Suprapubic skin (tissue), 4 donors: Measurements from ENCODE around the gene B3GLCT. TPM values are rescaled to one million over a fixed set of nuclear protein-coding genes. Genes with fewer than 3 reads are reported as not detected.

Source experiments
- DNase-seq, 2 donors: peaks; one replicate each; pipeline ENCODE4 v3.0.0-alpha.2; 2019; ENCODE audit warnings: low spot score in 2 of 2
- H3K27ac ChIP-seq: fragments of 200-600 bp; sonication (generic); one replicate; pipeline ENCODE4 v1.5.1; 2019
- H3K27me3 ChIP-seq: fragments of 200-600 bp; sonication (generic); one replicate; pipeline ENCODE4 v1.5.1; 2019
- H3K36me3 ChIP-seq: fragments of 200-600 bp; sonication (generic); one replicate; pipeline ENCODE4 v1.5.1; 2019
- H3K4me1 ChIP-seq: fragments of 200-600 bp; sonication (generic); one replicate; pipeline ENCODE4 v1.5.1; 2019
- H3K4me3 ChIP-seq: fragments of 200-600 bp; sonication (generic); one replicate; pipeline ENCODE4 v1.5.1; 2019; ENCODE audit warnings: mild to moderate bottlenecking
- H3K9me3 ChIP-seq: fragments of 200-600 bp; sonication (generic); one replicate; pipeline ENCODE4 v1.5.1; 2019
- CTCF ChIP-seq, 2 donors: fragments of 200-600 bp in 1 of 2; fragments of 450-650 bp in 1 of 2; sonication (generic) in 1 of 2; IDR thresholded peaks; one replicate each; pipeline ENCODE4 v1.5.1; 2016 to 2019; ENCODE audit warnings: antibody characterized with exemption in 2 of 2, mild to moderate bottlenecking in 1 of 2, moderate library complexity in 1 of 2
- EP300 ChIP-seq: sonication (generic); formaldehyde crosslinking; IDR thresholded peaks from one replicate; pipeline ENCODE4 v1.6.1; 2017; ENCODE audit warnings: antibody characterized with exemption
- POLR2A ChIP-seq, 2 donors: fragments of 450-650 bp; IDR thresholded peaks; one replicate each; pipeline ENCODE4 v1.6.1; 2017; ENCODE audit warnings: antibody characterized with exemption in 2 of 2, mild to moderate bottlenecking in 2 of 2, moderate library complexity in 2 of 2
- POLR2AphosphoS5 ChIP-seq, 3 donors: sonication (generic); formaldehyde crosslinking; IDR thresholded peaks; one replicate each; pipeline ENCODE4 v1.6.1; 2017; ENCODE audit warnings: antibody characterized with exemption in 3 of 3
- WGBS: methylation state at CpG from one replicate; pipeline ENCODE4 v1.1.5; 2018; 5-methylcytosine and 5-hydroxymethylcytosine counted together
- total RNA-seq, 4 donors: library from RNA; depleted of rRNA; stranded (reverse); fragments of >200 nt; gene quantifications; one replicate each; pipeline ENCODE4 v1.1.0, GENCODE V29; 2016

The B3GLCT gene
- total RNA-seq, result 1 to 10 TPM; 3.0 to 6.5 (median 6.0) TPM

- TF ChIP-seq POLR2A (IDR thresholded peaks at IDR 0.05), result peak in 1 of 2 donors; percentile 31
- TF ChIP-seq EP300, result no peak
- TF ChIP-seq CTCF (IDR thresholded peaks at IDR 0.05), result peak; percentile 87 to 97
- H3K9me3 ChIP-seq, result no peaks in the 10 kb centered on the region
- 0% methylated on average over 29 of the region's 126 CpGs for WGBS
- peak within 1 kb of the TSS; percentile 73 for H3K4me3 ChIP-seq
- H3K27ac ChIP-seq, result peak within 1 kb of the TSS; percentile 97
- H3K4me1 ChIP-seq, result peaks cover 36% of the 10 kb centered on the region
- DNase-seq, result peak in 1 of 2 donors; percentile 77
- no peaks in the 10 kb centered on the region for H3K36me3 ChIP-seq
- H3K27me3 ChIP-seq, result no peaks in the 10 kb centered on the region
Measured at GRCh38 chr13:31199849-31200636, at the start of gene B3GLCT. B3GLCT (plus strand) TSS chr13:31199975; CDS start chr13:31200085, 110 bp downstream.

DNA sequence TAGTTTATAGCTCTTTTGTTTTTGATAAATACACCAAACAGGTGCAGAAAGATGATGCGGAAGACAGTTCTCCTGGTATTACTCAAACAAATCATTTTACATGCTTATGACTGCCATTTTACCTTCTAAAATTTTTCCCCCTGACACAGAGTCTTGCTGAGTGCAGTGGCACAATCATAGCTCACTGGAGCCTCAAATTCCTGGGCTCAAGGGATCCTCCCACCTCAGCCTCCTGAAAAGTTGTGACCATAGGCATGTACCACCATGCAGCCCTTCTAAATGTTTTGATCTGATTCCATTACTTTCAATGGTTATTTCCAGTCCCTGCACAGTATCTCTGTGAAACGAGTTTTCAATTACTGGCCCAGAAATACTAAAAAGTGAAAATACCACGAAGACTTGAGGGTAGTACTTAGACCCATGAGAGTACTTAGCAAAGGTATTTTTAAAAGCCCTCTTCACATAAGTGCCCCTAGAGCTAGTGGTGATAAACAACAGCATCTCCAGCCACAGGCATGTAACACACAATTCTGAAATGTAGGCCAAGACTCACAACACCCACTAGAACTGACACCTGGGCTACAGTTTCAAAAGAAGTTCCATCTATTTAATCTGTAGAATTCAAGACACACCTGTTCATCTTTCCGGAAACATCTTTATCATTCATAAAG, 49.3 kb upstream of the B3GLCT start:
- Histone ChIP-seq H3K9me3 (no peaks in the 10 kb centered on the region), H3K4me1 (no peaks in the 10 kb centered on the region), H3K27ac (no peak overlapping the region), H3K4me3 (no peak overlapping the region), H3K27me3 (no peaks in the 10 kb centered on the region), H3K36me3 (peaks cover 83% of the 10 kb centered on the region)
- WGBS, result 94% methylated on average over 4 of the region's 4 CpGs
- DNase-seq, result no peak
- TF ChIP-seq POLR2AphosphoS5 (IDR thresholded peaks at IDR 0.05), result no peak
- TF ChIP-seq EP300, result no peak
- no peak for TF ChIP-seq POLR2A (IDR thresholded peaks at IDR 0.05)
- no peak for TF ChIP-seq CTCF (IDR thresholded peaks at IDR 0.05)

DNA sequence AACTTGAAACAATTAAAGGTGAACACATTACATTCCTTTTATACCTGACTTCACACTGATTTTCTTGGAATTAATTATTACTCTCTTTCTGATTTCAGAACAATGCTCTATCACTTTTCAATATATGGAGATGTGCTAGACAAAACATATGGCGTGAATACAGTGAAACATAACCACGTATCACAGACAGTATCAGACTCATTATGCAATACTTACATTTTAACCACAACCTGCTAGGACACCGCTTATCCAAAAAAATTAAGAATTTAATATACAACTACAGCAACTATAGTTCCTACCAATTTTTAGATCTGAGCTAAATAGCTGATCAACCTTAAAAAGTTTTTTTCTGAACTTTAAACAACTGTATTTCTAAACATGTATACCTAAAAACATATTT, 47.9 kb upstream of the B3GLCT start:
- Histone ChIP-seq H3K4me3 (no peak overlapping the region), H3K9me3 (no peaks in the 10 kb centered on the region), H3K27ac (no peak overlapping the region), H3K4me1 (no peaks in the 10 kb centered on the region), H3K27me3 (no peaks in the 10 kb centered on the region), H3K36me3 (peaks cover 79% of the 10 kb centered on the region)
- WGBS, result 94% methylated on average over 3 of the region's 3 CpGs
- no peak for DNase-seq
- TF ChIP-seq EP300 (no peak), POLR2AphosphoS5 (IDR thresholded peaks at IDR 0.05) (no peak), CTCF (IDR thresholded peaks at IDR 0.05) (no peak), POLR2A (IDR thresholded peaks at IDR 0.05) (no peak)

- WGBS, result 89% methylated on average over 2 of the region's 2 CpGs
- no peak overlapping the region for H3K4me3 ChIP-seq
- no peaks in the 10 kb centered on the region for H3K9me3 ChIP-seq
- no peak for DNase-seq
- H3K36me3 ChIP-seq, result peaks cover 59% of the 10 kb centered on the region
- H3K27ac ChIP-seq, result no peak overlapping the region
- H3K4me1 ChIP-seq, result peaks cover 5% of the 10 kb centered on the region
- TF ChIP-seq POLR2AphosphoS5 (IDR thresholded peaks at IDR 0.05) (no peak), CTCF (IDR thresholded peaks at IDR 0.05) (no peak), POLR2A (IDR thresholded peaks at IDR 0.05) (no peak), EP300 (no peak)
- no peaks in the 10 kb centered on the region for H3K27me3 ChIP-seq
Measured at GRCh38 chr13:31154939-31155338, 44.8 kb upstream of the B3GLCT start.

GRCh38 chr13:31159306-31159705, 40.5 kb upstream of the B3GLCT start:
- no peak overlapping the region for H3K4me3 ChIP-seq
- WGBS, result 84% methylated on average over 4 of the region's 4 CpGs
- H3K27ac ChIP-seq, result no peak overlapping the region
- H3K9me3 ChIP-seq, result no peaks in the 10 kb centered on the region
- peaks cover 20% of the 10 kb centered on the region for H3K4me1 ChIP-seq
- H3K27me3 ChIP-seq, result no peaks in the 10 kb centered on the region
- H3K36me3 ChIP-seq, result peaks cover 24% of the 10 kb centered on the region
- TF ChIP-seq EP300, result no peak
- TF ChIP-seq CTCF (IDR thresholded peaks at IDR 0.05), result no peak
- TF ChIP-seq POLR2A (IDR thresholded peaks at IDR 0.05), result no peak
- TF ChIP-seq POLR2AphosphoS5 (IDR thresholded peaks at IDR 0.05), result no peak
- DNase-seq, result no peak
